GM18867 (cell line): ENCODE data around the gene SEMA5B.

Experiments
- ATAC-seq: cut with Tn5 transposase; IDR thresholded peaks from one replicate; pipeline ENCODE4 v1.9.1; 2021; ENCODE audit warnings: mild to moderate bottlenecking, moderate library complexity; ENCODE audit not compliant: unreplicated experiment

SEMA5B gene

GRCh38 chr3:122975163-122975923 lies 52.2 kb downstream of the SEMA5B start:
- ATAC-seq: peak; percentile 67

- no peak for ATAC-seq
Observed at GRCh38 chr3:122974764-122975162, 52.8 kb downstream of the SEMA5B start.

- ATAC-seq: no peak
Observed at GRCh38 chr3:122973893-122974615, 53.5 kb downstream of the SEMA5B start.

- ATAC-seq: no peak
Observed at GRCh38 chr3:122972141-122972540, 55.4 kb downstream of the SEMA5B start.

- no peak for ATAC-seq
Observed at GRCh38 chr3:122969585-122970469, 57.7 kb downstream of the SEMA5B start.

- no peak for ATAC-seq
Observed at GRCh38 chr3:122967765-122968164, 59.8 kb downstream of the SEMA5B start.

GRCh38 chr3:122967356-122967755 lies 60.2 kb downstream of the SEMA5B start:
- no peak for ATAC-seq

- no peak for ATAC-seq
Observed at GRCh38 chr3:122966045-122966444, 61.5 kb downstream of the SEMA5B start.

- no peak for ATAC-seq
Observed at GRCh38 chr3:122964811-122965210, 62.8 kb downstream of the SEMA5B start.

- ATAC-seq: no peak
Observed at GRCh38 chr3:122962149-122962548, 65.4 kb downstream of the SEMA5B start.

GRCh38 chr3:122961146-122961545 lies 66.4 kb downstream of the SEMA5B start:
- no peak for ATAC-seq

- no peak for ATAC-seq
Observed at GRCh38 chr3:122960652-122961051, 66.9 kb downstream of the SEMA5B start.

GRCh38 chr3:122959339-122959738 lies 68.2 kb downstream of the SEMA5B start:
- ATAC-seq: no peak

- no peak for ATAC-seq
Observed at GRCh38 chr3:122957707-122958689, 69.6 kb downstream of the SEMA5B start.

GRCh38 chr3:122956693-122957455 lies 70.7 kb downstream of the SEMA5B start:
- ATAC-seq: no peak

GRCh38 chr3:122955916-122956692 lies 71.5 kb downstream of the SEMA5B start:
- ATAC-seq: no peak

- ATAC-seq: peak; percentile 58
Observed at GRCh38 chr3:122952520-122952919, 75.0 kb downstream of the SEMA5B start.

- ATAC-seq: no peak
Observed at GRCh38 chr3:122948408-122948807, 79.2 kb downstream of the SEMA5B start.

GRCh38 chr3:122947738-122948137 lies 79.8 kb downstream of the SEMA5B start:
- no peak for ATAC-seq
